Colonic mucosa (tissue), 4 donors: ENCODE results near the gene LRP11. TPM values are rescaled to one million over a fixed set of nuclear protein-coding genes. Genes with fewer than 3 reads are reported as not detected.

Source experiments
- DNase-seq: peaks from one replicate; pipeline ENCODE4 v3.0.0-alpha.2; 2020
- H3K27ac ChIP-seq: fragments of 200-600 bp; one replicate; pipeline ENCODE4 v1.8.0; 2021
- H3K27me3 ChIP-seq: fragments of 200-600 bp; one replicate; pipeline ENCODE4 v1.8.0; 2021
- H3K36me3 ChIP-seq: fragments of 200-600 bp; one replicate; pipeline ENCODE4 v1.8.0; 2021
- H3K4me1 ChIP-seq: fragments of 200-600 bp; one replicate; pipeline ENCODE4 v1.8.0; 2021; ENCODE audit warnings: mild to moderate bottlenecking
- H3K4me3 ChIP-seq: fragments of 200-600 bp; one replicate; pipeline ENCODE4 v1.8.0; 2021
- H3K9ac ChIP-seq, 2 donors: one replicate each; pipeline ENCODE4 v1.7.0; 2013; ENCODE audit warnings: control low read depth in 2 of 2, low read depth in 2 of 2, low read length in 2 of 2
- H3K9me3 ChIP-seq: fragments of 200-600 bp; one replicate; pipeline ENCODE4 v1.8.0; 2021
- intact Hi-C: fragments of 100-400 bp; cut with DNase I; formaldehyde crosslinking; loops from one replicate; pipeline ENCODE4 v1.14.1; 2022
- total RNA-seq, 2 donors: library from RNA; stranded (reverse); fragmentation: NEBNext Ultra II Directional in 1 of 2; extraction: Animal tissue kit (Norgen Biotek cat#: 25700) in 1 of 2; gene quantifications; one replicate each; pipeline ENCODE4 v1.2.1, GENCODE V29; 2021
- TF ChIP-seq, protein P1 (sequence below): fragments of 200-600 bp; IDR thresholded peaks from one replicate; pipeline ENCODE4 v1.8.0; 2022; ENCODE audit warnings: antibody characterized with exemption, mild to moderate bottlenecking
- donor health status: healthy.
- donor health status: DM: no; HTN: no; CAD: no.
- donor health status: DM: no; HTN: no; CAD: no.

The LRP11 gene
- total RNA-seq, 2 donors from 2014 or later, result 24.8 to 39.4 TPM

DNA sequence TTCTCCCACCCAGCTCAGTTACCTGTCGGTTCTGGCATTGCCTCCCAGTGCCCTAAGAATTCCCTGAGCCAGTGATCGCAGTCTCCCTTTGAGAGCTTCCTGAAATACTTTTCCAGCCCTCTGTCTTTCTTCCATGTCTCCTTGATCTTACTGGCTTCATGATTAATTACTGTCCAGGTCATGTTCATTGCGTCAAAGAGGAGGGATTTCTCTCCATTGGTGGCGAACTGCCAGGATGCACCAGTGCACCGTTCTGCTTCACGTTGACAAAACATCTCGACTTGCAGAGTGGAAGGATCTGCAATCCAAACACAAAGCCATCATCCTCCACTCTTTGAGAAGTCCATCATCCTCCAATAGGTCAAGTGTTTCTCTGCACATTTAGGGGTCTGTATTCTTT, 25.2 kb upstream of the LRP11 start:
- Histone ChIP-seq H3K27ac (no peak overlapping the region), H3K4me1 (no peaks in the 10 kb centered on the region), H3K9me3 (no peaks in the 10 kb centered on the region), H3K27me3 (no peaks in the 10 kb centered on the region), H3K36me3 (no peaks in the 10 kb centered on the region), H3K4me3 (no peak overlapping the region), H3K9ac (no peak overlapping the region)
- intact Hi-C loops, result no loop called here
- TF ChIP-seq, protein P1, sequence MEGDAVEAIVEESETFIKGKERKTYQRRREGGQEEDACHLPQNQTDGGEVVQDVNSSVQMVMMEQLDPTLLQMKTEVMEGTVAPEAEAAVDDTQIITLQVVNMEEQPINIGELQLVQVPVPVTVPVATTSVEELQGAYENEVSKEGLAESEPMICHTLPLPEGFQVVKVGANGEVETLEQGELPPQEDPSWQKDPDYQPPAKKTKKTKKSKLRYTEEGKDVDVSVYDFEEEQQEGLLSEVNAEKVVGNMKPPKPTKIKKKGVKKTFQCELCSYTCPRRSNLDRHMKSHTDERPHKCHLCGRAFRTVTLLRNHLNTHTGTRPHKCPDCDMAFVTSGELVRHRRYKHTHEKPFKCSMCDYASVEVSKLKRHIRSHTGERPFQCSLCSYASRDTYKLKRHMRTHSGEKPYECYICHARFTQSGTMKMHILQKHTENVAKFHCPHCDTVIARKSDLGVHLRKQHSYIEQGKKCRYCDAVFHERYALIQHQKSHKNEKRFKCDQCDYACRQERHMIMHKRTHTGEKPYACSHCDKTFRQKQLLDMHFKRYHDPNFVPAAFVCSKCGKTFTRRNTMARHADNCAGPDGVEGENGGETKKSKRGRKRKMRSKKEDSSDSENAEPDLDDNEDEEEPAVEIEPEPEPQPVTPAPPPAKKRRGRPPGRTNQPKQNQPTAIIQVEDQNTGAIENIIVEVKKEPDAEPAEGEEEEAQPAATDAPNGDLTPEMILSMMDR, result no peak
- DNase-seq, result no peak

DNA sequence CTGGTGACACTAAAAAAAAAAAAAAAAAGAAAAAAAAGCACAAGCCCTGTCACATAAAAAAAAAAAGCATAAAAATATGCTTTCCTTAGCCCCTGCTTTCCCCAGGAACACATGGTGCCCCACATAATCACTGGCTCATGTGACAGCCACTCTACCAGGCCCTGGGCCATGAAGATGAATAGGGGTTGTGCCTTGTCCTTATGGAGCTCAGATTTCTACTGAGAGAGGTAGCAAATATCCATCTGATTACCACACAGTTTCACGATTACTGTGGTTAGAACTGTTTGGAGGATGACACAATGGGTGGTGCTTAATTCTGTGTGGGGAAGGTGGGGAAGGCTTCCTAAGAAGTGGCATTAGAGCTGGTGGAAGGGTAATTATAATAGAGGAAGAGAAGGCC, 24.5 kb upstream of the LRP11 start:
- Histone ChIP-seq H3K27ac (no peak overlapping the region), H3K9me3 (no peaks in the 10 kb centered on the region), H3K4me3 (no peak overlapping the region), H3K36me3 (no peaks in the 10 kb centered on the region), H3K4me1 (no peaks in the 10 kb centered on the region), H3K9ac (no peak overlapping the region), H3K27me3 (no peaks in the 10 kb centered on the region)
- intact Hi-C loops, result no loop called here
- no peak for DNase-seq
- TF ChIP-seq, protein P1, result no peak

DNA sequence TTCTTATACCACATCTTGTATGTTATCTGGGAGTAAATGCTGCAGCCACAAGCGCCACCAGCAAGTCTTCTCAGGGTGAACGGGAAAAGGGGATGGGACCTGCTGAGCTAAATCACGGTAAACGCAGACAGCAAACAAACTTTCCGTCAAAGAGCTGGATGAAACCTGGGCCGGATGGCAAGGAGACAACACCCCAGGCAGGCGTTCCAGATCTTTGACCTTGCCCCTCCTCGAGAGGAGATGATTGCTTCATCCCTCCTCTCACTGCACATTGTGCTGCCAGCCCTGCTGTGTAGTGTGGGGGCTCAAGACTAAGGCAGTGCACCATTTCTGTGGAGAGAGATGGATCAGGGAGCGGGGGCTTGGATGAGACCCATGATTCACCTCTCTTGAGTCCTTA, 23.9 kb upstream of the LRP11 start:
- Histone ChIP-seq H3K36me3 (no peaks in the 10 kb centered on the region), H3K9me3 (no peaks in the 10 kb centered on the region), H3K4me1 (no peaks in the 10 kb centered on the region), H3K4me3 (no peak overlapping the region), H3K27ac (no peak overlapping the region), H3K9ac (no peak overlapping the region), H3K27me3 (no peaks in the 10 kb centered on the region)
- intact Hi-C loops, result no loop called here
- TF ChIP-seq, protein P1, result no peak
- DNase-seq, result peak; percentile 52

DNA sequence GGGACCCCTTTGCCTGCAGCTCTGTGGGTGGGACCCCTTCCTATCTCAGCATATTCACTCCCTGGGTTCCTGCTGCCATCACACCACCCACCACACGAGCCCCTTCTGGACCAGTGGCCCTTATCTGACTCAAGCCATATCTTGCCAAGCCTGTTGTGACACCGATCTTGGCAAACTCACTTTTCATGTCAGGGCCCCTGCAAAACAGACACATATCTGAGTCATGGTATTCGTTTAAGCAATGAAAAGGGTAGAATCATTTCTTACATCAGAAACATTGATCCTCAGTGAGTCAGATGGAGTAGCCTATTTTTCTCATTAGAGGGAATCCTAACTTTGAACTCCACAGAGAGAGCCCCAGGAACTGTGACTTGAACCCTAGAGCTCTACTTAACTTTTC, 23.2 kb upstream of the LRP11 start:
- intact Hi-C loops, result no loop called here
- no peak overlapping the region for H3K4me3 ChIP-seq
- no peaks in the 10 kb centered on the region for H3K4me1 ChIP-seq
- no peaks in the 10 kb centered on the region for H3K36me3 ChIP-seq
- no peaks in the 10 kb centered on the region for H3K27me3 ChIP-seq
- no peak for DNase-seq
- H3K9ac ChIP-seq, result no peak overlapping the region
- H3K9me3 ChIP-seq, result no peaks in the 10 kb centered on the region
- no peak overlapping the region for H3K27ac ChIP-seq
- TF ChIP-seq, protein P1, result no peak

DNA sequence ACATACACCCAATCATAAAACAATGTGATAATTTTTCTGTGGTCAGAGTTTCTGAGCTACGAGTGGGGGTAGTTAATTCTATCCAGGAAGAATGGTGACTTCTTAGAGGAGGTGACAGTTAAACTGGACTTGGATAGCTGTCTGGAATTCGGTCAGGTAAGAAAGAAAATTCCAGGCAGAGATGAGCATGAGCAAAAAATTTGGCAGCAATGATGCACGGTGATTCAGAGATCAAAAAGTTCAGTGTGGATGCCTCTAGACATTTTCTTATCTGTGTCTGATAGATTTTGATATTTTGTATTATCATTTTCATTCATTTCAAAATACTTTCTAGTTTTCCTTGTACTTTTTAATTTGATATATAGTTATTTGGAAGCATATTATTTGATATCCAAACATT, 21.7 kb upstream of the LRP11 start:
- H3K4me3 ChIP-seq, result no peak overlapping the region
- DNase-seq, result no peak
- H3K27ac ChIP-seq, result no peak overlapping the region
- TF ChIP-seq, protein P1, result no peak
- no peaks in the 10 kb centered on the region for H3K9me3 ChIP-seq
- no peak overlapping the region for H3K9ac ChIP-seq
- no peaks in the 10 kb centered on the region for H3K4me1 ChIP-seq
- intact Hi-C loops, result no loop called here
- no peaks in the 10 kb centered on the region for H3K36me3 ChIP-seq
- H3K27me3 ChIP-seq, result no peaks in the 10 kb centered on the region

DNA sequence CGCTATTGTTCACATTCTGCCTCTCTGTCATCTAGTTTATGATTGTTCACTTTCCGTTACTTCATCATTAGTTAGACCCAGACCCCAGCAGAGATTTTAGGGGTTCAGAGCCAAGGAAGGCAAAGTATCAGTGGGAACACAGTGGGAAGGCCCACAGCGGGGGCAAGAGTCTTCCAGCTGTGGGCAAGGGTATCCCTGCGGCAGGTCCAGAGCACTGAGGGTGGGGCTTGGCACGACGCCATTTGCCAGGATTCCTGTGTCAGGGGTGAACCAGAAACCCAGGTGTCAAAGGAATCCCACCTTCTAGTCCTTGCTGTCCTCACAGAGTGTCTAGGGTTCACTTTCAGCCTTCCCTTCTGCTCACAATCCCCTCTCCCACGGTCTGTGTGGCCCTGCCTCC, 20.5 kb upstream of the LRP11 start:
- Histone ChIP-seq H3K4me1 (no peaks in the 10 kb centered on the region), H3K36me3 (no peaks in the 10 kb centered on the region), H3K4me3 (no peak overlapping the region), H3K9me3 (no peaks in the 10 kb centered on the region), H3K27me3 (no peaks in the 10 kb centered on the region), H3K27ac (no peak overlapping the region), H3K9ac (no peak overlapping the region)
- TF ChIP-seq, protein P1, result no peak
- DNase-seq, result no peak
- intact Hi-C loops, result no loop called here
